Measurements from ENCODE around the gene ALDH3B2.
"Not testable (repeated sequence)": the region's sequence is repeated elsewhere in the genome, so short reads cannot be mapped to it uniquely, and the experiment has no call there.

The ALDH3B2 gene

GRCh38 chr11:67662142-67662834, 12.1 kb downstream of the ALDH3B2 start:
- DNase-seq (ENCODE audit: low read depth in 2 of 2): no peak

DNA sequence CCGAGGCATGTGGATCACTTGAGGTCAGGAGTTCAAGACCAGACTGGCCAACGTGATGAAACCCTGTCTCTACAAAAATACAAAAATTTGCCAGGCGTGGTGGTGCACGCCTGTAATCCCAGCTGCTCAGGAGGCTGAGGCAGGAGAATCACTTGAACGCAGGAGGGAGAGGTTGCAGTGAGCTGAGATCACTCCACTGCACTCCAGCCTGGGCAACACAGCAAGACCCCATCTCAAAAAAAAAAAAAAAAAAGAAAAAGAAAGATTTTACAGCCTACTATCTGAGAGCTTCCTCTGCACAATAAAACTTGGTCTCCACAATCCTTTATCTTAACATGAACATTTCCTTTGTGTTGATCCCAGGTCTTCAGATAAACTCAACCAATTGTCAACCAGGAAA, 13.7 kb downstream of the ALDH3B2 start:
- not testable (repeated sequence) for DNase-seq (ENCODE audit: low read depth in 2 of 2)

- DNase-seq (ENCODE audit: low read depth in 2 of 2): not testable (repeated sequence)
Measured at GRCh38 chr11:67659651-67660165, 14.7 kb downstream of the ALDH3B2 start.

GRCh38 chr11:67657300-67657699, 17.1 kb downstream of the ALDH3B2 start:
- DNase-seq (ENCODE audit: low read depth in 2 of 2): no peak

- no peak for DNase-seq (ENCODE audit: low read depth in 2 of 2)
Measured at GRCh38 chr11:67656278-67656922, 18.0 kb downstream of the ALDH3B2 start.

- DNase-seq (ENCODE audit: low read depth in 2 of 2): no peak
Measured at GRCh38 chr11:67654225-67654624, 20.2 kb downstream of the ALDH3B2 start.

DNA sequence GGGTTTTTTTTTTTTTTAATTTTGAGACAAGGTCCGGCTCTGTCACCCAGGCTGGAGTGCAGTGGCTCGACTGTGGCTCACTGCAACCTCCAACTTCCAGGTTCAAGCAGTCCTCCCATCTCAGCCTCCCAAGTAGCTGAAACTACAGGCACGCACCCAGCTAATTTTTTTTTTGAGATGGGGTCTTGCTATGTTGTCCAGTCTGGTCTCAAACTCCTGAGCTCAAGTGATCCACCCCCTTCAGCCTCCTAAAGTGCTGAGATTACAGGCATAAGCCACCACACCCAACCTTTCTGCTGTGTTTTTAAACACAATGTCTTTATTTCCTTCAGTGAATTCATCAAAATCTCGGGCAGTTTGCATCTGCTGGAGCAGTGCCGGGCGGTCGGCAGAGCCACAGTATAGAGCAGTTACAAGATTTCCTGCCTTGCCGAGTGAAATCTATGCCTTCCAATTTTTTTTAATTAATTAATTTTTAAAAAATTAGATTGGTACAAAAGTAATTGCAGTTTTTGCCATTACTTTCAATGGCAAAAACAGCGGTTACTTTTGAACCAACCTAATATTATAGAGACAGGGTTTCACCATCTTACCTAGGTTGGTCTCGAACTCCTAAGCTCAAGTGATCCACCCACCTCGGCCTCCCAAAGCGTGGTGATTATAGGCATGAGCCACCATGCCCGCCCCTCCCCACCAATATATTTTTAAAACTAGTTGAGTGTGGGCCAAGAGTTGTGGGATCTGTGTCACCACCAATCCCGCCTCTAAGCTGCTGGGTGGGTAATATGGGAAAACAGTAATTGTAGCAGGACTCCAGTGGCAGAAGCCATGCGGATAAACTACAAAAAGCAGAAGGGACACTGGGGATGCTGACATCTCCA, 21.2 kb downstream of the ALDH3B2 start:
- DNase-seq (ENCODE audit: low read depth in 2 of 2): no peak

DNA sequence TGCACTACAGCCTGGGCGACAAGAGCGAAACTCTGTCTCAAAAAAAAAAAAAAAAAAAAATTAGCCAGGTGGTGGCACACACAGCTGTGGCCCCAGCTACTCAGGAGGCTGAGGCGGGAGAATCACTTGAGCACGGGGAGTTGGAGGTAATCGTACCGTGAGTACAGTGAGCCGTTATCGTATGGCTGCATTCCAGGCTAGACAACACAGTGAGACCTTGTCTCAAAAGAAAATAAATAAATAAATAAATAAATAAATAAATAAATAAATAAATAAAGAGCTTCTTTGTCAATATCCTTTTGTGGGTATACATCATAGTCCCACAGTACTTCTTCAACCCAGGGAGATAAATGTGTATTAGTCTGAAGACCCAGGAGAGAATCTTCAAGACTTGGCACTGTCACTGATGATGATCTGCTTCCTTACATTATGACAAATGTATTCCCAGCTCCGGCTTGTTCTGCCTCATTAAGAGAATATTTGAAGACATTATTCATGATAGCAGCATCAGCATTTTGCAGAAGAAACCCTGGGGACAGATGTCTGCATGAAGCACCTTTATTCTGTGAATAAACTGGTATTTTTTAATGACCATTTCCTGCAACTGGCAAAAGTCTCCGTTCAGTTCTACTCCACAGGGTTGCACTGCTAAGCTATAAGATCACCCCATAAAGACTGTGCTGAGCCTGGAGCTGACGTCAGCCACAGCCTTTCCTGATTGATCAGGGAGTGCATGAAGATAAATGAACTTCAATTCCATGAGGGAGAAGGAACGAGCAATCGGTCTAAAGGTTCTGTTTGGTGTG, 22.2 kb downstream of the ALDH3B2 start:
- DNase-seq (ENCODE audit: low read depth in 2 of 2): no peak

DNA sequence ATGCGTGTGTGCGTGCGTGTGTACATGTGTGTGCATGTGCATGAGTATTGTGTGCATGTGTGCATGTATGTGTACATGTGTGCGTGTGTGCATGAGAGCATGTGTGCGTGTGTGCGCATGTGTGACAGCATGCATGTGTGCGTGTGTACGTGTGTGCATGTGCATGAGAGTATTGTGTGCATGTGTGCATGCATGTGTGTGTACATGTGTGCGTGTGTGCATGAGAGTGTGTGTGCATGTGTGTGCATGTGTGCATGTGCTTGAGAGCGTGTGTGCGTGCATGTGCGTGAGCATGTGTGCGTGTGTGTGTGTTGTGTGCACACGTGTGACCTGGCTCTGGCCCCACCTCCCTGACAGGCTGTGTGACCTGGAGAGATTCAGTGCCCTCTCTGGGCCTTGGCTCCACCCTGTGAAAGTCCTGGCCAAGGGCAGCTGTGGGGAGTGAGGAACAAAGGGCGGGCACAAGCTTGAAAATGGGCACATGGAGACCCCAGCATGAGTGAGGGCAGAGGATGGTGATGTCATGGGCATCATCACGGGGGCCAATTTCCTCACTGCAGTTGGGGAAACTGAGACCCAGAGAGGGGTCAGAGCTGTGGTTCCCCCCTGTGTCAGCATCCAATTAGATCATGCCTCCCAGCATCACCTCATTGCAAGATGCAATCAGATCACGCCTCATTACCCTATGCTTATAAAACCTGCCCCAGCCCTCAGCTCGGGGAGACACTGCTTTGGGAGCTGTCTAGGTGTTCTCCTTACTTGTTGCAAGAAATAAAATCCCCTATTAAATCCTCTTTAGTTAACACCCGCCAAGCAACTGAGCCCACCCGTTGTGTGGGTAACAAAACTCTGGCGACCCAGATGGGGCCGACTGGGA, 24.6 kb downstream of the ALDH3B2 start:
- DNase-seq (ENCODE audit: low read depth in 2 of 2): no peak

DNA sequence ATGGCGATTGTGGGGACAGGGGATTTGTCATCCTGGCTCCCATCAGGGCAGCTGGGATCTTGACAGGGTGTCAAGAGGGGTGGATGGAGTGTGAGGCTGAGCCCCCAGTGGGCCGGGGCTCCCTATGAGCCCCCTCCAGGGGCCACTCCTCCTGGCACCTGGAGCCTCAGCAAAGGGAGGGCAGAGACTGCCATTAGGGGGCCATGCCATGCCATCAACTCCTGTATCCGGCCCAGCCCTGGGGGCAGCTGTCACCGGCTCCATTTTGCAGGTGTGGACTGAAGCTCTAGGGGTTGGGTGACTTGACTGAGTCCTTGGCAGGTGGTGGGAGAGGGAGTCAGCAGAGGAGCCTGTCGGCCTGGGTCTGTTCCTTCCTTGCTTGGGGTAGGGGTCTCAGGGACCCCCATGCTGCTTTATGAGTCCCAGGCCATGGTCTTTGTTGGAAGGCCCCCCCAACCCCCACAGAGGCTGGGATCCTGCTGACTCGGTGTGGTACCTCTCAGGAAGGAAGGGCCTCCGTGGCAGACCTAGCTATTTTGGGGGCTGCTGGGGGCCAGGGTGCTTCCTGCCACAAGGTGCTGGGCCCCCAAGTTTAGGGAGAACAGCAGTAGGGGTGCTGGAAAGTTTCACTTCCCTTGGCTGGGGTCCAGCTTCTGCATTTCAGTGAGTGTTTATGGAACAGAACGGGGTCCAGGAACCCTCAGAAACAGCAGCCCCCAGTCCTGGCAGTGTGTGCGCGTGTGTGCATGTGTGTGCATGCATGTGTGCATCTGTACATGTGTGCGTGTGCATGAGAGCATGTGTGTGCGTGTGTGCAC, 25.4 kb downstream of the ALDH3B2 start:
- no peak for DNase-seq (ENCODE audit: low read depth in 2 of 2)

- no peak for DNase-seq (ENCODE audit: low read depth in 2 of 2)
Measured at GRCh38 chr11:67648140-67648795, 26.2 kb downstream of the ALDH3B2 start.

- DNase-seq (ENCODE audit: low read depth in 2 of 2): no peak
Measured at GRCh38 chr11:67647471-67647870, 27.0 kb downstream of the ALDH3B2 start.

GRCh38 chr11:67646535-67647336, 27.7 kb downstream of the ALDH3B2 start:
- no peak for DNase-seq (ENCODE audit: low read depth in 2 of 2)

DNA sequence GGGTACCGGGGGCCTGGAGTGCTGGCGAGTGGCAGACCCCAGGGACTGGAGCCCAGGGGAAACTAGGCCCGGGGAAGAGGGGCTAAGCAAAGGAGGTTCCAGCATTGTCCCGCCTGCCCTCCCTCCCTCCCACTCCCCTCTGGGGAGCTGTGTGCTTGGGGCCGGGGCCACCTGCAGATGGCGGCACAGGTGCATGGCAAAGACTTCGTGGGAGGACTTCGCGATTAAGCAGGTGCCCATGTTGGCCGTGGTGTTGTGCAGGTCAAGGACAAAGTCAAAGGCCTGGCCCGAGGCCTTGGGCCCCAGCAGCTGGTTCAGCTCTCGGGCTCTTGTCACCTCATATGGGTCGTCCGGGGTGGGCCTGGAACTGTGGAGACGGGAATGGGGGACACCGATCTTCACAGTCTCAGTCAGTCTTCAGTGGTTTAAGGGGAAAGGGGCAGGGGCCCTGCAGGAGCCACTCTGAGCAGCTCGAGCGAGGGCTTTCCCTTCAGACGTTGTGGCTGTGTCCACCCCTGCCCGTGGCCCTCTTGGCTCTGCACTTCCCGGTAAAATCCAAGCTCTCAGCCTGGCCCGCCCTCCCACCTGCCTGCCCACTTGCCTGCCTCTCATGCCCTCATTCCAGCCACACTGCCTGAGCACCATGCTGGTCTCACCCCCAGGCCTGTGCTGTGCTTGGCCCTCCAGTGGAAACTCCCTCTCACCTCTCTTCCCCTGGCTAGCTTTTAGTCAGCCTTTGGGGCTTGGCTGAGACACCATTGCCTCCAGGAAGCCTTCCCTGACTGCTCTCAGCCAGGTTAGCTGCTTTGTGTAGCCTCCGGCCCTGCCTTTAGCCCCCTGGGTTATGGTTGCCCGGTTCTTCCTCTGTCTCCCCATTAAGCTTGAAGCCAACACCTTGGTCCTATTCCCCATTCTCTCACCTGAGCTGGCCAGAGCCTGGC, 28.6 kb downstream of the ALDH3B2 start:
- DNase-seq (ENCODE audit: low read depth in 2 of 2): no peak

DNA sequence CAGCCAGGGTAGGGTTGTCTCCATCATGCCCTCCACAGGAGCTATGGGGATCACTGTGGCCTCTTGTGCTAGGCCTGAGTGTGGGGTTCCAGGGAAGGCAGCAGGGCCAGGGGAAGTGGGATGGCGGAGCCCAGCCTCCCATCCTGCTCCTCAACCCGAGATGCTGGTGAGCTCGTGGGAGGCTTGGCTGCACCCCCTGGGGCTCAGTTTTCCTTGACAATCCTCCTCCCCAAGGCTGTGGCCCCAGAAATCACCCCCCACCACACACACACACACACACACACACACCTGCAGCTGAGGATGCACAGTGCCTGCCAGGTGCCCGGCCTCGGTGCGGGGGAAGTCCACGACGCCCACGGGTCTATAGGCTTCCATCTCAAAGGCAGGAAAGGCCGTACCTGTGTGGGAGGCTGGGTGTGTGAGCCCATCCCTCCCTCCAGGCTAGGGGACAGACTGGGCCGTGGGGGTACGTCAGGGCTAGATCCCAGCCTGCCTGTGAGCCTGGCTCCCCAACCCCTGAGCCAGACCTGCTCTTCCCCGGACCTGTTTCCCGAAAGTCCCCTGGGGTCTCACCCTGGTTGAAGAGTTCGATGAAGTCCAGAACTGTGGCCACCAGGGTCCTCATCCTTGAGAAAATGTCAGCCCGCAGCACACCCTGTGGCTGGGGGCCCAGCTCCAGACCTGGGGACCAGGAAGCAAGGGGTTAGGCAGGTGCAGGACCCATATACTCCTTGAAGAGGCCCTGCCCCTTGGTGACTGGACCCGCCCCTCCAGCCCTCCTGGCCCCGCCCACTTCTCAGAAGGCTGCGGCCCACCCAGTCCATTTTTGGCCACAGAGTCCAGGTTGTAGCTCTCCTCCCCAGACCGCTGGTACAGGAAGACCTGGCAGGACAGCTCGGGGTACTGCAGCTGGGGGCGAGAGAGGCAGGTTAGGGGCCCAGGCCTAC, 29.7 kb downstream of the ALDH3B2 start:
- DNase-seq (ENCODE audit: low read depth in 2 of 2): no peak

DNA sequence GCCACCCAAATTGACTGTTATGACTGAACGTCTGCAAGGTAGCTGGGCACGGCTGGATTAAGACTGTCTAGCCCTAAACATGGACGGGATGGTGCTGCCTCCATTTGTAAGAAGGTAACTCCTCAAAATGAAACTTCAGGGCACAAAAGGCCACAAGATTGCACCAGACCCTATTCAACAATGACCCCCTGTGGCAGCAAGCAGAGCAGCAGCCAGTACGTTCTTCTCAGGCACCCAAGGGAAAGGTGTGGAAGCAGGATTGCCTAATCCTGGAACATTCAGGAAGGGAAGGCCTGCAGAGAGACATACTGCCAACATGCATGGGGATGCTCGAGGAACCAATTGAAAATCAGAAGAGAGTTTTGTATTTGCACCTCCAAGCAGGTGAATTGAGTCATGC, 30.4 kb downstream of the ALDH3B2 start:
- no peak for DNase-seq (ENCODE audit: low read depth in 2 of 2)

All from stimulated activated CD8-positive, alpha-beta memory T cell treated with anti-CD3 and anti-CD28 coated beads, Interleukin-7, amount 100 ng/mL, for 1 hour (primary cell).